ENCODE results near the gene PPP1R3G. TPM values are rescaled to one million over a fixed set of nuclear protein-coding genes. Genes with fewer than 3 reads are reported as not detected.

Gene PPP1R3G
- polyA plus RNA-seq, 2 of the 4 experiments (the other 2 are of a cell fraction) = 0.21 to 0.72 TPM

DNA sequence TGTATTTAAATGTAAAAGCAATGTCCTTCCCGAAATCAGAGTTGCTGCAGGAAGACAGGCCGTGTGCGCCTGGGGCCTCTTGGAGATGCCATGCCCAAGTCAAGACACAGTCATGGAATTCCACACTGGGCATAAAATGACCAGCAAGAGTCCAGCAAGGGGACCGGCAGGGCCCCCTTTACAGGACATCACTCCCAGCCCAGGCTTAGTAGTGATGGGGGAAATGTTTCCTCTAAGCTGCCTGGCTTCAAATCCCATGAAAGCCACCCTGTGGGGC, 1.9 kb upstream of the PPP1R3G start:
- DNase-seq (ENCODE audit: low read depth in 1 of 2, low spot score in 1 of 2) (no peak), FAIRE-seq (no peak), ATAC-seq (no peak)
- no peaks in the 10 kb centered on the region for H3K9me3 ChIP-seq
- ChIA-PET POLR2A (no interaction called here), CTCF (interaction anchor here (1.1 to 1.4 kb wide), 2 partner anchors 47 to 1234 kb away, joined by 3 read pairs; partner anchors contain the start of gene FAM50B)
- H3K27ac ChIP-seq = peak overlapping the region; percentile 46 to 78; a peak in 3 of 6 replicates
- peaks cover 36% of the 10 kb centered on the region for H3K4me1 ChIP-seq
- H3K4me3 ChIP-seq = no peak overlapping the region
- TF ChIP-seq REST (IDR thresholded peaks at IDR 0.05) = no peak
- TF ChIP-seq JUNB (IDR thresholded peaks at IDR 0.05) = no peak
- TF ChIP-seq, protein P1, sequence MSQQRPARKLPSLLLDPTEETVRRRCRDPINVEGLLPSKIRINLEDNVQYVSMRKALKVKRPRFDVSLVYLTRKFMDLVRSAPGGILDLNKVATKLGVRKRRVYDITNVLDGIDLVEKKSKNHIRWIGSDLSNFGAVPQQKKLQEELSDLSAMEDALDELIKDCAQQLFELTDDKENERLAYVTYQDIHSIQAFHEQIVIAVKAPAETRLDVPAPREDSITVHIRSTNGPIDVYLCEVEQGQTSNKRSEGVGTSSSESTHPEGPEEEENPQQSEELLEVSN (IDR thresholded peaks at IDR 0.05; ENCODE audit: borderline replicate concordance, low read depth) = no peak
- WGBS (ENCODE audit: missing lambda C conversion rate) = 33% methylated on average over 3 of the region's 4 CpGs
- peak overlapping the region; percentile 65; the same call in 2 of the 3 replicates for H3K4me2 ChIP-seq

- WGBS (ENCODE audit: missing lambda C conversion rate) = 72% methylated on average over 16 of the region's 18 CpGs
- TF ChIP-seq ZC3H11A (IDR thresholded peaks at IDR 0.05) = no peak
- no peak for TF ChIP-seq PBX3 (IDR thresholded peaks at IDR 0.05)
- no peak for TF ChIP-seq EHMT2 (IDR thresholded peaks at IDR 0.05; ENCODE audit: low read depth)
- no peak for TF ChIP-seq SMC3 (IDR thresholded peaks at IDR 0.05)
- TF ChIP-seq, protein P2, sequence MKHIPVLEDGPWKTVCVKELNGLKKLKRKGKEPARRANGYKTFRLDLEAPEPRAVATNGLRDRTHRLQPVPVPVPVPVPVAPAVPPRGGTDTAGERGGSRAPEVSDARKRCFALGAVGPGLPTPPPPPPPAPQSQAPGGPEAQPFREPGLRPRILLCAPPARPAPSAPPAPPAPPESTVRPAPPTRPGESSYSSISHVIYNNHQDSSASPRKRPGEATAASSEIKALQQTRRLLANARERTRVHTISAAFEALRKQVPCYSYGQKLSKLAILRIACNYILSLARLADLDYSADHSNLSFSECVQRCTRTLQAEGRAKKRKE (CRISPR knock-in tag; IDR thresholded peaks at IDR 0.05; ENCODE audit: low read depth) = no peak
- no peak for TF ChIP-seq ZNF302 (CRISPR knock-in tag; IDR thresholded peaks at IDR 0.05)
- TF ChIP-seq CHD2 (IDR thresholded peaks at IDR 0.05; ENCODE audit: low read length, partially characterized antibody) = no peak
- TF ChIP-seq, protein P3, sequence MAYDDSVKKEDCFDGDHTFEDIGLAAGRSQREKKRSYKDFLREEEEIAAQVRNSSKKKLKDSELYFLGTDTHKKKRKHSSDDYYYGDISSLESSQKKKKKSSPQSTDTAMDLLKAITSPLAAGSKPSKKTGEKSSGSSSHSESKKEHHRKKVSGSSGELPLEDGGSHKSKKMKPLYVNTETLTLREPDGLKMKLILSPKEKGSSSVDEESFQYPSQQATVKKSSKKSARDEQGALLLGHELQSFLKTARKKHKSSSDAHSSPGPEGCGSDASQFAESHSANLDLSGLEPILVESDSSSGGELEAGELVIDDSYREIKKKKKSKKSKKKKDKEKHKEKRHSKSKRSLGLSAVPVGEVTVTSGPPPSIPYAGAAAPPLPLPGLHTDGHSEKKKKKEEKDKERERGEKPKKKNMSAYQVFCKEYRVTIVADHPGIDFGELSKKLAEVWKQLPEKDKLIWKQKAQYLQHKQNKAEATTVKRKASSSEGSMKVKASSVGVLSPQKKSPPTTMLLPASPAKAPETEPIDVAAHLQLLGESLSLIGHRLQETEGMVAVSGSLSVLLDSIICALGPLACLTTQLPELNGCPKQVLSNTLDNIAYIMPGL (CRISPR knock-in tag; IDR thresholded peaks at IDR 0.05; ENCODE audit: borderline replicate concordance) = no peak
- TF ChIP-seq, protein P4, sequence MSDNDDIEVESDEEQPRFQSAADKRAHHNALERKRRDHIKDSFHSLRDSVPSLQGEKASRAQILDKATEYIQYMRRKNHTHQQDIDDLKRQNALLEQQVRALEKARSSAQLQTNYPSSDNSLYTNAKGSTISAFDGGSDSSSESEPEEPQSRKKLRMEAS (IDR thresholded peaks at IDR 0.05) = no peak; the same call in 1 of the 2 replicates
- no peak for TF ChIP-seq TP53 (CRISPR knock-in tag; IDR thresholded peaks at IDR 0.05)
- DNase-seq (ENCODE audit: low read depth in 1 of 2, low spot score in 1 of 2) (no peak), FAIRE-seq (no peak), ATAC-seq (no peak)
- H3K4me2 ChIP-seq = peak overlapping the region; percentile 98
- H3K9me3 ChIP-seq = no peaks in the 10 kb centered on the region
- H3K4me1 ChIP-seq = peaks cover 36% of the 10 kb centered on the region
- ChIA-PET POLR2A (no interaction called here), CTCF (no interaction called here)
- H3K4me3 ChIP-seq = peak overlapping the region; percentile 78
- H3K27ac ChIP-seq = peak overlapping the region; percentile 87 to 94
Measured at GRCh38 chr6:5083813-5084359, 1.3 kb upstream of the PPP1R3G start.

- TF ChIP-seq FOXS1 (CRISPR knock-in tag; IDR thresholded peaks at IDR 0.05) (no peak), HES2 (IDR thresholded peaks at IDR 0.05) (no peak), RARB (CRISPR knock-in tag; IDR thresholded peaks at IDR 0.05) (no peak), CHD2 (IDR thresholded peaks at IDR 0.05; ENCODE audit: low read length, partially characterized antibody) (no peak), RFX5 (IDR thresholded peaks at IDR 0.05) (no peak), ESRRA (IDR thresholded peaks at IDR 0.05; ENCODE audit: borderline replicate concordance, low read length) (no peak), RNF2 (IDR thresholded peaks at IDR 0.05; ENCODE audit: borderline replicate concordance, low read depth) (no peak), HOXA7 (CRISPR knock-in tag; IDR thresholded peaks at IDR 0.05) (no peak), SMC3 (IDR thresholded peaks at IDR 0.05) (no peak), MAFK (IDR thresholded peaks at IDR 0.05; ENCODE audit: partially characterized antibody) (no peak)
- TF ChIP-seq, protein P5, sequence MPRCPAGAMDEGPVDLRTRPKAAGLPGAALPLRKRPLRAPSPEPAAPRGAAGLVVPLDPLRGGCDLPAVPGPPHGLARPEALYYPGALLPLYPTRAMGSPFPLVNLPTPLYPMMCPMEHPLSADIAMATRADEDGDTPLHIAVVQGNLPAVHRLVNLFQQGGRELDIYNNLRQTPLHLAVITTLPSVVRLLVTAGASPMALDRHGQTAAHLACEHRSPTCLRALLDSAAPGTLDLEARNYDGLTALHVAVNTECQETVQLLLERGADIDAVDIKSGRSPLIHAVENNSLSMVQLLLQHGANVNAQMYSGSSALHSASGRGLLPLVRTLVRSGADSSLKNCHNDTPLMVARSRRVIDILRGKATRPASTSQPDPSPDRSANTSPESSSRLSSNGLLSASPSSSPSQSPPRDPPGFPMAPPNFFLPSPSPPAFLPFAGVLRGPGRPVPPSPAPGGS (IDR thresholded peaks at IDR 0.05) = no peak
- DNase-seq (ENCODE audit: low read depth in 1 of 2, low spot score in 1 of 2) = no peak
- CTCF ChIA-PET = no interaction called here
- H3K27ac ChIP-seq = peak overlapping the region; percentile 87 to 94
- POLR2A ChIA-PET = no interaction called here
- H3K4me1 ChIP-seq = peaks cover 36% of the 10 kb centered on the region
- H3K4me2 ChIP-seq = peak overlapping the region; percentile 98
- WGBS (ENCODE audit: missing lambda C conversion rate) = no CpG with 5 or more reads among the region's 57 CpGs
- ATAC-seq = peak; percentile 57 to 68
- no peak for FAIRE-seq
- peak overlapping the region; percentile 78 for H3K4me3 ChIP-seq
- H3K9me3 ChIP-seq = no peaks in the 10 kb centered on the region
Measured at GRCh38 chr6:5084360-5084780, 771 bp upstream of the PPP1R3G start.
